Measurements from ENCODE around the gene PRUNE2. TPM values are rescaled to one million over a fixed set of nuclear protein-coding genes. Genes with fewer than 3 reads are reported as not detected.

PRUNE2 gene
- total RNA-seq, 1 donor: 80.0 TPM

GRCh38 chr9:76655121-76655541 is 250.8 kb downstream of the PRUNE2 start:
- TF ChIP-seq, protein P1, sequence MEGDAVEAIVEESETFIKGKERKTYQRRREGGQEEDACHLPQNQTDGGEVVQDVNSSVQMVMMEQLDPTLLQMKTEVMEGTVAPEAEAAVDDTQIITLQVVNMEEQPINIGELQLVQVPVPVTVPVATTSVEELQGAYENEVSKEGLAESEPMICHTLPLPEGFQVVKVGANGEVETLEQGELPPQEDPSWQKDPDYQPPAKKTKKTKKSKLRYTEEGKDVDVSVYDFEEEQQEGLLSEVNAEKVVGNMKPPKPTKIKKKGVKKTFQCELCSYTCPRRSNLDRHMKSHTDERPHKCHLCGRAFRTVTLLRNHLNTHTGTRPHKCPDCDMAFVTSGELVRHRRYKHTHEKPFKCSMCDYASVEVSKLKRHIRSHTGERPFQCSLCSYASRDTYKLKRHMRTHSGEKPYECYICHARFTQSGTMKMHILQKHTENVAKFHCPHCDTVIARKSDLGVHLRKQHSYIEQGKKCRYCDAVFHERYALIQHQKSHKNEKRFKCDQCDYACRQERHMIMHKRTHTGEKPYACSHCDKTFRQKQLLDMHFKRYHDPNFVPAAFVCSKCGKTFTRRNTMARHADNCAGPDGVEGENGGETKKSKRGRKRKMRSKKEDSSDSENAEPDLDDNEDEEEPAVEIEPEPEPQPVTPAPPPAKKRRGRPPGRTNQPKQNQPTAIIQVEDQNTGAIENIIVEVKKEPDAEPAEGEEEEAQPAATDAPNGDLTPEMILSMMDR (IDR thresholded peaks at IDR 0.05; ENCODE audit: extremely low read depth, low read depth, low read length): no peak
- no peak for DNase-seq (ENCODE audit: insufficient read length, low spot score, missing footprints)
- Histone ChIP-seq H2AFZ (ENCODE audit: low read length) (no peak overlapping the region), H3K4me3 (ENCODE audit: insufficient read depth, low read length) (no peak overlapping the region), H3K4me1 (ENCODE audit: insufficient read depth, low read length) (peaks cover 74% of the 10 kb centered on the region), H3K27ac (ENCODE audit: low read depth, low read length) (peak overlapping the region; percentile 91), H3K4me2 (ENCODE audit: insufficient read depth, low read length) (peak overlapping the region; percentile 44), H4K20me1 (ENCODE audit: insufficient read depth, low read length) (no peaks in the 10 kb centered on the region), H3K9me3 (ENCODE audit: low read depth, low read length) (no peaks in the 10 kb centered on the region), H3K36me3 (ENCODE audit: insufficient read depth, low read length) (no peaks in the 10 kb centered on the region), H3K79me2 (ENCODE audit: insufficient read depth, low read length) (no peaks in the 10 kb centered on the region), H3K27me3 (ENCODE audit: insufficient read depth, low read length) (no peaks in the 10 kb centered on the region)

GRCh38 chr9:76654575-76654974 is 251.3 kb downstream of the PRUNE2 start:
- Histone ChIP-seq H2AFZ (ENCODE audit: low read length) (no peak overlapping the region), H3K27me3 (ENCODE audit: insufficient read depth, low read length) (no peaks in the 10 kb centered on the region), H3K36me3 (ENCODE audit: insufficient read depth, low read length) (no peaks in the 10 kb centered on the region), H4K20me1 (ENCODE audit: insufficient read depth, low read length) (no peaks in the 10 kb centered on the region), H3K79me2 (ENCODE audit: insufficient read depth, low read length) (no peaks in the 10 kb centered on the region), H3K4me1 (ENCODE audit: insufficient read depth, low read length) (peaks cover 74% of the 10 kb centered on the region), H3K4me2 (ENCODE audit: insufficient read depth, low read length) (peak overlapping the region; percentile 44), H3K9me3 (ENCODE audit: low read depth, low read length) (no peaks in the 10 kb centered on the region), H3K4me3 (ENCODE audit: insufficient read depth, low read length) (no peak overlapping the region), H3K27ac (ENCODE audit: low read depth, low read length) (peak overlapping the region; percentile 91)
- DNase-seq (ENCODE audit: insufficient read length, low spot score, missing footprints): no peak
- TF ChIP-seq, protein P1 (IDR thresholded peaks at IDR 0.05; ENCODE audit: extremely low read depth, low read depth, low read length): no peak

DNA sequence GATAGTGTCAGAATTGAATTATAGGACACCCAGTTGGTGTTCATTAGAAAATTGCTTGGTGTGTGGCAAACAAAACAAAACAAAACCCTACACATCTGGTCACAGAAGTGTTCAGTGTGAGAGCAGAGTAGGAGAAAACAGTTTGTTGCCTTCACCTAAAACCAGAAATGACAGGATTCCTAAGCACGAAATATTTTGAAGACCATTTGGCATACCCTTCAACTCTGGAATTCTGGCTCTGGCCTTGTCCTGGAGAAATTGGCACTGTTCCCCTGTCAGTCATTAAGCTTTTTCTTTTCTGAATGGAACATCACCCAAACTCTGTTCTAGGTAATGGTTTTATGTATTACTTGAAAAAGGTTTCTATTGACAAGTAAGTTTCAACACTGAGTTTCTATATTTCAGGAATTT is 251.9 kb downstream of the PRUNE2 start:
- no peaks in the 10 kb centered on the region for H3K36me3 ChIP-seq (ENCODE audit: insufficient read depth, low read length)
- no peaks in the 10 kb centered on the region for H4K20me1 ChIP-seq (ENCODE audit: insufficient read depth, low read length)
- no peak overlapping the region for H2AFZ ChIP-seq (ENCODE audit: low read length)
- H3K4me3 ChIP-seq (ENCODE audit: insufficient read depth, low read length): no peak overlapping the region
- no peak for DNase-seq (ENCODE audit: insufficient read length, low spot score, missing footprints)
- H3K27me3 ChIP-seq (ENCODE audit: insufficient read depth, low read length): no peaks in the 10 kb centered on the region
- no peaks in the 10 kb centered on the region for H3K9me3 ChIP-seq (ENCODE audit: low read depth, low read length)
- H3K27ac ChIP-seq (ENCODE audit: low read depth, low read length): peak overlapping the region; percentile 91
- no peaks in the 10 kb centered on the region for H3K79me2 ChIP-seq (ENCODE audit: insufficient read depth, low read length)
- TF ChIP-seq, protein P1 (IDR thresholded peaks at IDR 0.05; ENCODE audit: extremely low read depth, low read depth, low read length): no peak
- peaks cover 74% of the 10 kb centered on the region for H3K4me1 ChIP-seq (ENCODE audit: insufficient read depth, low read length)
- peak overlapping the region; percentile 37 for H3K4me2 ChIP-seq (ENCODE audit: insufficient read depth, low read length)

DNA sequence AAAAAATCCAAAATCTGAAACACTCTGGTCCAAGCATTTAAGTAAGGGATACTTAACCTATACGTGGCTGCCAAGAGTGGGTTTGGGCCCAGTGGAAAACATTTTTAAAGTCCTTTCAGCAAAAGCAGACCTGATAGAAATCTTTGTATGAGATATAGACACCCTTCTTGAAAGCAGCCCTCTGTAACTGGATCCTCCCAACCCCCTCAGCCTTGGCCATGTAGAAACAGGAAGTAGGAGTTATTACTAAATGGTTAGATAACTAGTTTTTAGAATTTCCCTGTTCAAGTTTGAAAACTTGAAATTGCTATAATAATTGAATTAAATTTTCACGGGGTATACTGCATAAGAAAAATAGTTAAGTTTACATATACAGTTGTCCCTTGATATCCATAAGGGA is 253.0 kb downstream of the PRUNE2 start:
- Histone ChIP-seq H4K20me1 (ENCODE audit: insufficient read depth, low read length) (no peaks in the 10 kb centered on the region), H3K79me2 (ENCODE audit: insufficient read depth, low read length) (no peaks in the 10 kb centered on the region), H3K4me2 (ENCODE audit: insufficient read depth, low read length) (no peak overlapping the region), H2AFZ (ENCODE audit: low read length) (no peak overlapping the region), H3K4me3 (ENCODE audit: insufficient read depth, low read length) (no peak overlapping the region), H3K36me3 (ENCODE audit: insufficient read depth, low read length) (no peaks in the 10 kb centered on the region), H3K9me3 (ENCODE audit: low read depth, low read length) (no peaks in the 10 kb centered on the region), H3K4me1 (ENCODE audit: insufficient read depth, low read length) (peaks cover 69% of the 10 kb centered on the region), H3K27ac (ENCODE audit: low read depth, low read length) (peak overlapping the region; percentile 91), H3K27me3 (ENCODE audit: insufficient read depth, low read length) (no peaks in the 10 kb centered on the region)
- no peak for DNase-seq (ENCODE audit: insufficient read length, low spot score, missing footprints)
- TF ChIP-seq, protein P1 (IDR thresholded peaks at IDR 0.05; ENCODE audit: extremely low read depth, low read depth, low read length): no peak

Data from osteoblast (primary cell).